SU-DHL-6 (cell line): ENCODE results near the gene SCN1A.

Experiments used
- CTCF ChIP-seq: fragments of 200-600 bp; sonication (generic); IDR thresholded peaks from one replicate; pipeline ENCODE4 v1.5.1; 2017; ENCODE audit warnings: antibody characterized with exemption, mild to moderate bottlenecking, low read length, moderate library complexity; ENCODE audit not compliant: insufficient read depth, poor library complexity, severe bottlenecking
- EZH2phosphoT487 ChIP-seq: fragments of 200-600 bp; sonication (generic), shearing (Covaris generic); conservative IDR thresholded peaks from 2 replicates; pipeline ENCODE4 v1.6.1; 2018; ENCODE audit warnings: mild to moderate bottlenecking, antibody characterized with exemption, low read length, moderate library complexity, mixed read lengths

- TF ChIP-seq CTCF (no peak), EZH2phosphoT487 (no peak)
Observed at GRCh38 chr2:166125557-166125956, 2.3 kb downstream of the SCN1A start.
